ENCODE data around the gene APOA1. TPM values are rescaled to one million over a fixed set of nuclear protein-coding genes. Genes with fewer than 3 reads are reported as not detected.

Gene APOA1
- total and polyA plus RNA-seq, 3 donors from 2014 or later, result 617 to 2,741 (median 2,156) TPM

DNA sequence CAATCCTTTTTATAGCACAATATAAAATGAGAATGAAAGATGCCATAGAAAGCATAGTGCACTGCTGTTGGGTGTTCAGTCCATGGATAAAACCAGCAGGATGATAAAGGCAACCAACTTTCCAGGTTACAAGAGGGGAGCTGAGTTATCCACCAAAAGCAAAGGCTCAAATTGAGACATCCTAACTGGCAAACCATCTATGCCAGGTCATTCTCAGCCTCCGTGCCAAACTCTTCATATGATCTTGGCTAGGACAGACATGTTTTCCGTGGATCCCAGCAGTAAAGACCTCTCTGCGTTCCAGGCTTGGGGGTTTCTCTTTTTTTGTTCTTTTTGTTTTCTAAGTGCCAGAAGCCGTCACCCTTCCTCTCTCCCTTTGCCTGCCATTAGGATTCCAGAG lies 7.3 kb upstream of the APOA1 start:
- peaks cover 9% of the 10 kb centered on the region for H3K4me1 ChIP-seq
- TF ChIP-seq, protein P1, sequence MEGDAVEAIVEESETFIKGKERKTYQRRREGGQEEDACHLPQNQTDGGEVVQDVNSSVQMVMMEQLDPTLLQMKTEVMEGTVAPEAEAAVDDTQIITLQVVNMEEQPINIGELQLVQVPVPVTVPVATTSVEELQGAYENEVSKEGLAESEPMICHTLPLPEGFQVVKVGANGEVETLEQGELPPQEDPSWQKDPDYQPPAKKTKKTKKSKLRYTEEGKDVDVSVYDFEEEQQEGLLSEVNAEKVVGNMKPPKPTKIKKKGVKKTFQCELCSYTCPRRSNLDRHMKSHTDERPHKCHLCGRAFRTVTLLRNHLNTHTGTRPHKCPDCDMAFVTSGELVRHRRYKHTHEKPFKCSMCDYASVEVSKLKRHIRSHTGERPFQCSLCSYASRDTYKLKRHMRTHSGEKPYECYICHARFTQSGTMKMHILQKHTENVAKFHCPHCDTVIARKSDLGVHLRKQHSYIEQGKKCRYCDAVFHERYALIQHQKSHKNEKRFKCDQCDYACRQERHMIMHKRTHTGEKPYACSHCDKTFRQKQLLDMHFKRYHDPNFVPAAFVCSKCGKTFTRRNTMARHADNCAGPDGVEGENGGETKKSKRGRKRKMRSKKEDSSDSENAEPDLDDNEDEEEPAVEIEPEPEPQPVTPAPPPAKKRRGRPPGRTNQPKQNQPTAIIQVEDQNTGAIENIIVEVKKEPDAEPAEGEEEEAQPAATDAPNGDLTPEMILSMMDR (IDR thresholded peaks at IDR 0.05), result no peak
- TF ChIP-seq POLR2A (IDR thresholded peaks at IDR 0.05), result no peak
- no peak overlapping the region for H3K4me3 ChIP-seq
- no peaks in the 10 kb centered on the region for H3K36me3 ChIP-seq (ENCODE audit: low read depth, missing control alignments)
- H3K27ac ChIP-seq, result no peak overlapping the region
- no peaks in the 10 kb centered on the region for H3K9me3 ChIP-seq
- no peak for DNase-seq
- no peaks in the 10 kb centered on the region for H3K27me3 ChIP-seq
- 89 to 96% methylated on average over 4 of the region's 4 CpGs for WGBS, 2 donors
- intact Hi-C loops (cut with DNase I; ENCODE audit: low total_unique reads), result no loop called here

DNA sequence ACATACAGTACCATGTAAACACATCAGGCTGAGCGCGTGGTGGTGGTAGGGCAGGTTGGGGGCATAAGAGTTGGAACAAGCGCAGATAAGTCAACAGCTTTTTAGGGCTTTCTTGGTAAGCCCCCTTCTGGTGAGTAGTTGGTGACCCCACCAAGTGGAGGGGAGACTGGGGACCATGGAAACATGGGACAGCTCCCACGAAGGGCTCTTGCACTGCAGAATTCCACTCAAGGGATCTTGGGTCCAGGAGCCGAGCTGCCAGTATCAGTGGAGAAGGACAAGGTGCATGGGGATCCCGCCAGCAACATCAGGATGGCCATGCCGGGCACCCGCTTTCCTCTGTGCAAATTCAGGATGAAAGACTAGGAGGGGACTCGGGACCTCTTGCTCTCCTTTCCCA lies 6.2 kb upstream of the APOA1 start:
- H3K27me3 ChIP-seq, result no peaks in the 10 kb centered on the region
- no peak for TF ChIP-seq POLR2A (IDR thresholded peaks at IDR 0.05)
- TF ChIP-seq, protein P1 (IDR thresholded peaks at IDR 0.05), result no peak
- no peak overlapping the region for H3K4me3 ChIP-seq
- no peaks in the 10 kb centered on the region for H3K9me3 ChIP-seq
- DNase-seq, result no peak
- H3K36me3 ChIP-seq (ENCODE audit: low read depth, missing control alignments), result no peaks in the 10 kb centered on the region
- intact Hi-C loops (cut with DNase I; ENCODE audit: low total_unique reads), result no loop called here
- peaks cover 17% of the 10 kb centered on the region for H3K4me1 ChIP-seq
- no peak overlapping the region for H3K27ac ChIP-seq
- WGBS, 2 donors, result 91 to 94% methylated on average over 9 of the region's 9 CpGs

DNA sequence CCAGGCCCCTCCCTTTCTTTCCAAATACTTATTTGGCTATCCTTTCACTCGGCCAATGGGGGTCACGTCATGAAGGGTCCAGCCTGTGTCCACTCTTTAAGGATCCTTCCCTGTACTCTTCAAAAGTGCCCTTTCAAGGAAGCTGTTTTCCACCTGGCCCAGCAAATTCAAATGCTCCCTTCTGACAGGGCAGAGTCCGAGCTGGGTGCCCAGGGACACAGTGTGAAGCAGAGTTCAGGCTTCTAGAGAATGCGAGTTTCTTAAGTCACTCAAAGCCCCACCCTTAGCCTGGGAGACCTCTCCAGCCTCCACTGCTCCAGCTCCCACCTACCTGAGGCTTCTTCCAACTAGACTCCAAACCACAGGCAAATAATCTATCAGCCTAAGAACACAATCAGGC lies 5.5 kb upstream of the APOA1 start:
- H3K36me3 ChIP-seq (ENCODE audit: low read depth, missing control alignments), result no peaks in the 10 kb centered on the region
- intact Hi-C loops (cut with DNase I; ENCODE audit: low total_unique reads), result no loop called here
- H3K27me3 ChIP-seq, result no peaks in the 10 kb centered on the region
- no peak overlapping the region for H3K27ac ChIP-seq
- no peak overlapping the region for H3K4me3 ChIP-seq
- TF ChIP-seq, protein P1 (IDR thresholded peaks at IDR 0.05), result no peak
- TF ChIP-seq POLR2A (IDR thresholded peaks at IDR 0.05), result no peak
- H3K4me1 ChIP-seq, result peaks cover 25% of the 10 kb centered on the region
- no peak for DNase-seq
- no peaks in the 10 kb centered on the region for H3K9me3 ChIP-seq
- WGBS, 2 donors, result 73 to 76% methylated on average over 4 of the region's 4 CpGs

DNA sequence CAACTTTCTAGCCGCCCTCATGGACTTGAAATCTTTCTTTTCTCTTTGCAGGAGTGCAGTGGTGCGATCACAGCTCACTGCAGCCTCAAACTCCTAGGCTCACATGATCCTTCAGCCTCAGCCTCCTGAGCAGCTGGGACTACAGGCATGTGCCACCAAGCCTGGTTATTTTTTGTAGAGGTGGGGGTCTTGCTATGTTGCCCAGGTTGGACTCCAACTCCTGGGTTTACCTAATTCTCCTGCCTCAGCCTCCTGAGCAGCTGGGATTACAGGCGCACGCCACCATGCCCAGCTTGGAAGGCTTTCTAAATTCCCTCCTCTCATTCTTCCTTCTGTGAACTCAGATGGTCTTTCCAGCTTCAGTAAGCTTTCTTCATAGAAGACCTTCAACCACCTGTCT lies 4.7 kb upstream of the APOA1 start:
- TF ChIP-seq POLR2A (IDR thresholded peaks at IDR 0.05), result no peak
- TF ChIP-seq, protein P1 (IDR thresholded peaks at IDR 0.05), result no peak
- peaks cover 26% of the 10 kb centered on the region for H3K4me1 ChIP-seq
- H3K4me3 ChIP-seq, result no peak overlapping the region
- H3K27me3 ChIP-seq, result no peaks in the 10 kb centered on the region
- H3K27ac ChIP-seq, result no peak overlapping the region
- H3K36me3 ChIP-seq (ENCODE audit: low read depth, missing control alignments), result no peaks in the 10 kb centered on the region
- intact Hi-C loops (cut with DNase I; ENCODE audit: low total_unique reads), result no loop called here
- no peaks in the 10 kb centered on the region for H3K9me3 ChIP-seq
- no peak for DNase-seq
- 96 to 98% methylated on average over 3 to 4 of the region's 4 CpGs for WGBS, 2 donors

DNA sequence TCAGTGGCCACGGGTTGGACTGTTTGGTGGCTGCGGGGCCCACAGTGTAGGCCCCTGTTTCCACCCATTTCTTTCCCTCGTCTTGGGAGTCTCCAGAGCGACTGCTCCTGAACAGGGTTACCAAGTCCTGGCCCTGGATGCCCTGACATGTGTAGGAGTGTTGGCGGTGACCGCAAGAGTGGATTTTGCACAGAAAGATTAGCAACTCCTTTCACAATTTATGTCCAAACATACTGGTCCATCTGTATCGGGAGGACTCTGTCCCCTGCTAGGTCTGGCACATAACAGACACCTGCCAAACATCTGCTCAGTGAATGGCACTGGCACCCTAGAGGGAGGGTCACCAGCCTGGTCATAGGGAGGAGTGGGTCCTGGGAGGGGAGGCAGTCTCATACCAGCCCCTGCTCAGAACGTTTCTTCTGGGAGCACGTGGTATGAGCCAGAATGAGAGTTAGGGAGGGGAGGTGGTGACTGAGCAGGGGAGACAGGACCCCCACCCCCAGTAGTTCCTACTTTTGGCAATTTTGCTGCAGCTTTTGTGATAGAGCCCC lies 3.4 kb upstream of the APOA1 start:
- H3K4me1 ChIP-seq, result peaks cover 33% of the 10 kb centered on the region
- DNase-seq, result no peak
- no peaks in the 10 kb centered on the region for H3K36me3 ChIP-seq (ENCODE audit: low read depth, missing control alignments)
- H3K27ac ChIP-seq, result no peak overlapping the region
- H3K9me3 ChIP-seq, result no peaks in the 10 kb centered on the region
- no peak overlapping the region for H3K4me3 ChIP-seq
- intact Hi-C loops (cut with DNase I; ENCODE audit: low total_unique reads), result no loop called here
- TF ChIP-seq POLR2A (IDR thresholded peaks at IDR 0.05), result no peak
- TF ChIP-seq, protein P1 (IDR thresholded peaks at IDR 0.05), result no peak
- H3K27me3 ChIP-seq, result no peaks in the 10 kb centered on the region
- WGBS, 2 donors, result 70 to 73% methylated on average over 9 of the region's 9 CpGs

All from testis (tissue), 3 donors.